Measurements from ENCODE around the gene PDE8B. TPM values are rescaled to one million over a fixed set of nuclear protein-coding genes. Genes with fewer than 3 reads are reported as not detected.

The PDE8B gene
- total RNA-seq, 1 donor from 2014 or later = 0.62 TPM

DNA sequence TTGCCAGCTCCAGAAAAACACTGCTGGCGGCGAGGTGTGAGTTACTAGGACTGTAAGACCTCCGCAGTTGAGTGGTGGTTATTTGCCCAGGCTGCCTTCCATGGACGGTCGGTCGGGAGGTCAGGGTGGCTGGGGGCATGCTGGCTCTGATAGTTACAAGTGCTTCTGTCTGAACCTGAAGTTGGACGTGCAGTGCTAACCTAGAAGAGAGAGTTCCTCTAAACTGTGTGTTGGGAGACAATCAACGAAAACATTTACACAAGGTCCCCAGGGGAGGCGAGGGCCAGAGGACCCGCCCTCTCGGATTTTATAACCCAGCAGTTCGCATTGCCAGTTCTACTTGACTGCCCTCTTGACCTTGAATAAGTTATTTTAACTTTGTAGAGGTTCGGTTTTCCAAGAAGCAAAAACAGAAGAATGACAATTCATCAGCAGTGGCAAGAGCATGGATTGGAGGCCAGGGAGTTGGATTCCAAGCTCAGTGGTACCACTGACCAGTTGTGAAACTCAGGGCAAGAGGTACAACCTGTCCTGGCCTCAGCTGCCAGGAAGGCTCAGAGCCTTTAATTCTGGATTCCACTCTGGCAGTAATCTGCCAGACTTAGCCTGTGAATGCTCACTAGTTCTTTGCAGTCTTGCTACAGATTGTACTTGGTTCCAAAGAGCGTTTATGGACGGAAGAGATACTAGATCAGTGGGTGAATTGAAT lies 28.7 kb upstream of the PDE8B start:
- intact Hi-C loops (cut with DNase I) = no loop called here
- no peak for ATAC-seq (ENCODE audit: poor library complexity)
- no peak for DNase-seq

DNA sequence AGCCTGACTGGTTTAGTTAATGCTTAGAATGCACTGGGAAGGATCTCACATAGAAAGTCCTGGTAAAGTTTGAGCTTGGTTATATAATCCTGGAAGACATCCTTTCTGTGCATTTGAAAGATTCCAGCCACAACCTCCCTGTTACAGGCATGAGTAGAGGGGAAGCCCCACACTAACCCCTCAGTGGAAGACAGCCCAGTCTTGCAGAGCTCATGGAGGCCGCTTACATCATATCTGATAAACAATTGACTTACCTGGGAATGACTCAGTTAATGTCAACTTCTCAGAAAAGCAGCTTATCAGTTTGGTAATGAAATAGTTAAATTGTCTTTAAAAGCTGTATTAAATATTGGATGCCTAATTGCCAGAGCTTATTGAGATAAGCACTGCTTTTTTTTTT lies 28.1 kb upstream of the PDE8B start:
- ATAC-seq (ENCODE audit: poor library complexity) = no peak
- intact Hi-C loops (cut with DNase I) = no loop called here
- DNase-seq = no peak

DNA sequence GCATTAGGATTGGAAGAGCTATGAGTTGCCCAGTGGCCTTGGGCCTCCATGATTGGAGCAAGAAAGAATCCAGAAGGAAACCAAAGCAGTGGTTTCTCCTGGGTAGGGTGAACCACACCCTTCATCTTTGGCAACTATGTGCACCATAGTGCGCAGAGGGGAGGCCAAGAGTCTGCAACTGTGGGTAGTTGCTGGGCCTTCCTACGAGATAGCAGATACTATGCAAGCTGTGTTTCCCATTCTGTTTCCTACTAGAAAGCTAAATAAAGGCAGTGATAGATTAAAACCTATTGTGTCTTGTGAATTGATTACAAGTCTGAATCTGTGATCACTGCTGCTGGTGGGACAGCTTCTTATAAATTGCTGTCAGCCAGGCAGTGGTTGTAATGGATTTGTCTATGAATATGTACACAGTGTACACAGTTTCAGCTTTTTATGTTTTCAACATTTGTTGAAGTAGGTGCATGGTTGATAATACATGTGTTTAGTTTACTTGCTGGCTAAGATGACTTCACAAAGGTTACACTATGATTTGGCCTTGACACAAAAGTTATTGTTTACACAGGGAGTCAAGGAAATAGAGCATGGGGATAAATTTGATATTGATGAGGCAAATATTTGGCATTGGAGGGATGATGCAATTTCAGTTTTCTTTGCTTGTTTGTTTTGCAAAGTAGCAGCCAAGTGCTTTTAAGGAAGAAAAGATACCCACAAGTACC lies 23.7 kb upstream of the PDE8B start:
- ATAC-seq (ENCODE audit: poor library complexity) = no peak

DNA sequence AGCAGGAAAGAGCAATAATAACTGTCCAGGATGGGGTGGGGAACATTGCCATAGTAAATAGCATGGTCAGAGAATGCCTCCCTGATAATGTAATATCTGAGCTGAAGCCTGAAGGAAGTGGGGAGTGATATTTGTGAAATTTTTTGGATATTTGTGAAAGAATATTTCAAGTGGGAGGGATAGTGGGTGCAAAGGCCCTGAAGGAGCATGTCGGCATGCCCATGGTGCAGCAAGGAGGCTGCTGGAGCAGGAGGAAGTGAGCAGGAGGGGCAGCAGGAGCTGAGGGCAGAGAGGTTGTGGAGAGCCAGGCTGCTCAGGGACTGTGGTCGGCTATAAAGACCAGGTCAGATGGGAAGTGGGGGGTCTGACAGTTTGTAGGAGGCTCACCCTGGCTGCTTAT lies 21.1 kb upstream of the PDE8B start:
- ATAC-seq (ENCODE audit: poor library complexity) (no peak), DNase-seq (no peak)
- intact Hi-C loops (cut with DNase I) = no loop called here

More for the DNA sequence above, 23.7 kb upstream of the PDE8B start:
- intact Hi-C loops (cut with DNase I) = no loop called here
- no peak for DNase-seq

DNA sequence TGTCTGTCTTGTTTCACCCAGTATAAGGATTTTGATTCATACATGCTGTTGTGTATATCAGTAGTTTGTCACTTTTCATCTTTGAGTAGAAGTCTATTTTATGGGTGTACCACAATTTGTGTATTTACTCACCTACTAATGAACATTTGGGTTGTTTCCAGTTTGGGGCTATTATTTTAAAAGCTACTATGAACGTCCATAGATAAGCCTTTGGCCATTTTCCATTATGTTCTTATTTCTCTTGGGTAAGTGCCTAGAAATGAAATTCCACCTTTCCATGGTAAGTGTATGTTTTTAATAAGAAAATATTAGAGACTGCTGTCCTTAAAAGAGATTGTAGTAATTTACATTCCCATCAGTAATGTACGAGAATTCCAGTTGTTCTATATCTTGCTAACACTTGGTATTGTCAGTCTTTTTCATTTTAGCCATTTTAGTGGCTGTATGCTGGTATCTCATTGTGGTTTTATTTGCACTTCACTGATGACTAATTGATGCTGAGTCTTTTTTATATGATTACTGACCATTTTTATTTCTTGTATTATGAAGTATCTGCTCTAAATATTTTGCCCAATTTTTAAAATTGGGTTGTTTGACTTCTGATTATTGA lies 17.9 kb upstream of the PDE8B start:
- DNase-seq (no peak), ATAC-seq (ENCODE audit: poor library complexity) (no peak)
- intact Hi-C loops (cut with DNase I) = no loop called here

GRCh38 chr5:77194762-77195161 lies 15.7 kb upstream of the PDE8B start:
- ATAC-seq (ENCODE audit: poor library complexity) (no peak), DNase-seq (no peak)
- intact Hi-C loops (cut with DNase I) = no loop called here

DNA sequence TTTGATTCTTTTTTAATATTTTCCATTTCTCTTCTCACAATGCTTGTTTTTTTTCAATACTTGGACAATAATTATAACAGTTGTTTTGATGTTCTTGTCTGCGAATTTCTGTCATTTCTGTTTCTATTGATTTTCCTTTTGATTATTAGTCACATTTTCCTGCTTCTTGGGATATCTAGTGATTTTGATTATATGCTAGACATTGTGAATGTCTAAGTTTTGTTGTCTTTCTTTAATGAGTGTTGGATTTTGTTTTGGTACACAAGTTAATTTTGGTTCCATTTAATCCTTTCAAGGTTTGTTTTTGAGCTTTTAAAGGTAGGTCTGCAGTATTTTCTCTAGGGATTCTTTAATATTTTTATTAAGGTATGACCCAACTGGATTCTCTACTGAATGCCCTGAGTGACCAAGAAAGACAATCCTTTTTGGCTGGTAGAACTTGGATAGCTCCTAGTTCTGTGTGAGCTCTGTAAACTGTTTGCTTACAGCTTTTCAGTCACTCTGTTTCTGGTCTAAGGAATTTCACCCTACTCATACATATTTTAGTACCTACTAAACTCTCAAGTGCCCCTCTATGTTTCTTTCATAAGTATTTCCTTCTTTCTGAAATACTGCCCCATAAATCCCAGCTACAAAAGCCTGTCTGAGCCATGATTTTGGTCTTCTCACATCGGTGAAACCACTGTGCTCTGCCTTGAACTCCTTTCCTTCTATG lies 12.5 kb upstream of the PDE8B start:
- intact Hi-C loops (cut with DNase I) = no loop called here
- no peak for ATAC-seq (ENCODE audit: poor library complexity)
- DNase-seq = no peak

DNA sequence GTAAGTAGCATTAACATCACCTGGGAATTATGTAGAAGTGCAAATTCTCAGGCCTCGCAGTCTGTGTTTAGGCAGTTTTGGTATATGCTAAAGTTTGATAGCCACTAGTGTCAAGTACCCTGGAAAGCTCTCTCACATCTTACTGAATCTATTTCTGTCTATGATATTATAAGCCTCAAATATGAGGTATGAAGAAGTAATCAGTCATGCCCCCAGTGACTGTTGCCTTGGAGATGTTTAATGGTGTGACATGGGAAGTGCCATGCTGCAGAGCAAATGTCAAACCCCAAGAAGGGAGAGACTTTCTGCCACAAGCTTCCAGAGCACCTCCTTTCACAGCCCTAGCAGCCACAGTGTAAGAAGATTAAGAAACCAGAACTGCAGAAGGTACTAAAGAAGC lies 9.8 kb upstream of the PDE8B start:
- ATAC-seq (ENCODE audit: poor library complexity) = no peak
- DNase-seq = no peak
- intact Hi-C loops (cut with DNase I) = no loop called here

DNA sequence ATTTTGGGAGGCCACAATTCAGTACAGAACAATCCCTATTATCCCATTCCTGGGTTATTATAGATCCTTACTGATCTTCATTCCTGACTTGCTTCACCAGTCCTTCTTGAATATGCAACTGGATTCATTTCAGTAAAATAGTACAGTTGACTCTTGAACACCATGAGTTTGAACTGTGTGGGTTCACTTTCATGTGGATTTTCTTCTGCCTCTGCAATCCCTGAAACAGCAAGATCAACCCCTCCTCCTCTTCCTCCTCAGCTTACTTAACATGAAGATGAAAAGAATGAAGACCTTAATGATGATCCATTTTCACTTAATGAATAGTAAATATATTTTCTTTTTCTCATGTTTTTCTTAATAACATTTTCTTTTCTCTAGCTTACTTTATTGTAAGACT lies 8.3 kb upstream of the PDE8B start:
- DNase-seq (no peak), ATAC-seq (ENCODE audit: poor library complexity) (no peak)
- intact Hi-C loops (cut with DNase I) = no loop called here

DNA sequence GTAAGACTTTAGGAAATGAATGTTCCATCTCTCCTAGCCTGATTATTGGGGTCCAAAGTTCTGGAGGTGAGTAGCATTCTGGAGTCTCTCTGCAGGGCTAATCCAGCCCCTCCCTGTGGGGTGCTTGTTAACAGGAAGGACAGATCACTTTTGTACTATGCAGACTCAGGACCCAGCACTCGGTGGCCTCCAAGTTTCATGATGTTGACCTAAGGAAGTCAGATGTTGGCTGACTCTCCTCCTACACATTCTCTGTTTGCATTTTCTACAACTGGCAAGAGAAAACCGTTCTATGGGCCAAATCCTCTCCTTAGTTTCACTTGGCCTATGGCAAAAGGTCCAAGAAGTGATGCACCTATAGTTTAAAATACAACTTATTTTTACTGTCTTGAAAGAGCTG lies 5.5 kb upstream of the PDE8B start:
- DNase-seq (no peak), ATAC-seq (ENCODE audit: poor library complexity) (no peak)
- intact Hi-C loops (cut with DNase I) = no loop called here

DNA sequence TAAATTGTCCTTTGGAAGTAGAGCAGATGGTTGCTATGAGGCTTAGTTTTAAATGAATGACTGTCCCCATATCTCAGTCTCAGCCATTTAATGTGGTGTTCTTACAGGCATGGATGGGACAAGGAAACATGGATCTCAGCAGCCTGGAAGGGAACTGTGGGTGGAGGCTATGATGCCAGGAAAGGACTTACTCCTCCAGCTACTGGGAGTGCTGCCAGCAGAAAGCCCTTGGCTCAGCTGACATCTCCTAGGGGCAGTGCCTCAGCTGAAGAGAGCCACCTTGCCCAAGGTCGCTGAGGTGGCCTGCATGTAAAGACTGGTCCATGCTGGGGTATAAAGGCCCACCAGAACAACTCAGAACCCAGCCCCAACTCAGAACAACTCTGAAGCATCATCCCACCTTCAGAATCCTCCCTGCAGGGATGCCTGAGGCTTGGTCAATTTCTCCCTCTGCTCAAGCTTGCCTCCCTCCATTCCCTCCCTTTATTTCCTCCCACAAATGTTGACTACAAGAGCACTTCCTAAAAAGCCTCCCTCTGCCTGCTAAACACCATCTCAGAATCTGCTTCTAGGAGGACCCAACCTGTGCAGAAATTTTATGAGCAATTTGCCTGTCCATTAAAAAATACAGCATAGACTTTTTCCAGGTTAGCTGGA lies 1.8 kb upstream of the PDE8B start:
- intact Hi-C loops (cut with DNase I) = no loop called here
- no peak for DNase-seq
- ATAC-seq (ENCODE audit: poor library complexity) = no peak

- DNase-seq = no peak
- intact Hi-C loops (cut with DNase I) = no loop called here
- no peak for ATAC-seq (ENCODE audit: poor library complexity)
Measured at GRCh38 chr5:77209495-77210090, 887 bp upstream of the PDE8B start.

DNA sequence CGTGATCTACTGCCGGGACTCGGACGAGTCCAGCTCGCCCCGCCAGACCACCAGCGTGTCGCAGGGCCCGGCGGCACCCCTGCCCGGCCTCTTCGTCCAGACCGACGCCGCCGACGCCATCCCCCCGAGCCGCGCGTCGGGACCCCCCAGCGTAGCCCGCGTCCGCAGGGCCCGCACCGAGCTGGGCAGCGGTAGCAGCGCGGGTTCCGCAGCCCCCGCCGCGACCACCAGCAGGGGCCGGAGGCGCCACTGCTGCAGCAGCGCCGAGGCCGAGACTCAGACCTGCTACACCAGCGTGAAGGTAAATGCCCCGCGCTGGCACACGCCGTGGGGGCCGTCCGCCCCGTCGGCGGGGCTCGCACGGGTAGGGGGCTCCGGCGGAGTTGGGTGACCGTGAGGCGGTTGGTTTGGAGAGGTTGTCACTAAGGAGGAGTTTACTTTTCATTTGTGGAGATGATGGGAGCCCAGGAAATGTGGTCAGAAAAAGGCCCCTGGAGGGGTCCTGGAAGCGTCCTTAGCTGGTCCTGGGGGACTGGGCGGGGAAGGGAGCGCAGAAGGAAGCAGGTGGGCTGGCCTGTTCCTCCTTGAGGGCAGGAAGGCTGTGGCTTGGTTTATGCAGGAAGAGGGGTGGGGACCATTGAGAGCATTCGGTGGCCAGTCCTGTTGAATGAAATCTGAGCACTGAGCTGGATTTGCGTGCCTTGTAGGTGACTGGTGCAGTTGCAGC lies 647 bp downstream of the PDE8B start:
- intact Hi-C loops (cut with DNase I) = no loop called here
- no peak for ATAC-seq (ENCODE audit: poor library complexity)
- DNase-seq = no peak

- ATAC-seq (ENCODE audit: poor library complexity) (no peak), DNase-seq (no peak)
- intact Hi-C loops (cut with DNase I) = no loop called here
Measured at GRCh38 chr5:77211691-77212047, 1.2 kb downstream of the PDE8B start.

DNA sequence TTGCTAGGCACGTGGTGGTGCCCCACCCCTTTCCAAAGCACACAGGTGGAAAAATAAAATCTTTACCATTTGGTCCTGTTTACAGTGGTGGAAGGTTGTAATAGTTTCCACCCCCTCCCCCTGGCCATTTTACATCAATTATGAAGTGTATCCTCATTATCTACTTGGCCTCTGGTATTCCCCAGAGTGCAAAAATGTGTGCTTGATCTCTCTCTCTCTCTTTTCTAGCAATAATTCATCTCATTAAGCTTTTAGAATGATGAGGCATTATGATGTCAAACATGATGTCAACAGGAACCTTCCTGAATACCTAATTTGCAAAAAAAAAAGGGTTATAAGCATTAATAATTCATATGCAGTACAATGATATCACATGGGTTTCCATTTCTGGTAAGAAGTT lies 3.1 kb downstream of the PDE8B start:
- intact Hi-C loops (cut with DNase I) = no loop called here
- DNase-seq (no peak), ATAC-seq (ENCODE audit: poor library complexity) (no peak)

GRCh38 chr5:77214151-77214550 lies 3.7 kb downstream of the PDE8B start:
- intact Hi-C loops (cut with DNase I) = no loop called here
- DNase-seq = no peak
- no peak for ATAC-seq (ENCODE audit: poor library complexity)

- intact Hi-C loops (cut with DNase I) = no loop called here
- ATAC-seq (ENCODE audit: poor library complexity) = no peak
- no peak for DNase-seq
Measured at GRCh38 chr5:77218263-77218662, 7.8 kb downstream of the PDE8B start.

DNA sequence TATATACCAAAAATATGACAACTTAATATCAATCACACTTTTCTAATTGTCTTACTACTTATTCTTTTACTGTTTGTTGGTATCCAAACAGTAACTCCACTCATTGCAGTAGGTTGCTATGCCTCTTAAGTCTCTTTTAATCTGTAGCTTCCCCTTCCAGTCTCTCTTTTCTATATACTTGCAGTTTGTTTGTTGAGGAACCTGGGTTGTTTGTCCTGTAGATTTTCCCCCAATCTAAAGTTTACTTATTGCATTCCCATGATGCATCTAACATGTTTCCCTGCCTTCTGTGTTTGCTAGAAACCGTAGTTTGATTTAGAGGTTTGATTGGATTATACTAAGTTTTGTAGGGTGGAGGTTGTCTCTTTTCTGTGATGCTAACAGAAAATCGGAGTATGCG lies 10.6 kb downstream of the PDE8B start:
- intact Hi-C loops (cut with DNase I) = no loop called here
- no peak for DNase-seq
- ATAC-seq (ENCODE audit: poor library complexity) = no peak
